ENCODE measurements around the gene DKK3.

- no peak for TF ChIP-seq YY1 (IDR thresholded peaks at IDR 0.05; ENCODE audit: insufficient read depth, insufficient read length)
- no peak for TF ChIP-seq SUZ12 (IDR thresholded peaks at IDR 0.05; ENCODE audit: extremely low read depth, insufficient read depth, insufficient read length)
Measured at GRCh38 chr11:11944444-11944843, 64.0 kb downstream of the DKK3 start.
